ENCODE measurements around the gene ERRFI1.

The ERRFI1 gene

DNA sequence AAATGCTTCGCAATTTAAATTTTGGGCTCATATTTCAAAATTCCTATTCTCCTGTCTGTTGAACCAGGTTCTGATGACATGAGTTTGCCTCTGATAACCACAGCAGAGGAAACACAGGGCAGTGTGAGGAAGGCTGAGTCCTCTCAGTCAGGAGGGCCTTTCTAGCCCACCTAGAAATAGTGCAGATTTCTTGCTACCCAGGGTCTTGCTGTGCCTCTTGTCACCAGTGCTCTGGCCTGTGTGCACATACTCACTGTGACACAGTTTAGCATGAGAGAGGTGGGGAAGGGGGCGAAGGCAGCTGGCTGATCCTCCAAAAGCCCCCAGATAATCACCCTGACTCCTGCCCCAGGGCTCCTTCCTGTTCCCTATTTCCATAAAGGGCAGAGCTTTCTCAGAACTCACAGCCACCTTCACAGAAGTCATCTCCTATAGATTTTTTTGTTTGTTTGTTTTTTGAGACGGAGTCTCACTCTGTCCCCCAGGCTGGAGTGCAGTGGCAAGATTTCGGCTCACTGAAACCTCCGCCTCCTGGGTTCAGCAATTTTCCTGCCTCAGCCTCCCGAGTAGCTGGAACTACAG is 23.7 kb downstream of the ERRFI1 start:
- Histone ChIP-seq H2AFZ (ENCODE audit: low read depth, low read length) (no peak overlapping the region), H3K4me3 (ENCODE audit: low read length) (no peak overlapping the region), H3K27me3 (ENCODE audit: insufficient read depth, low read length) (no peaks in the 10 kb centered on the region), H3K4me1 (ENCODE audit: insufficient read depth, low read length) (no peaks in the 10 kb centered on the region), H3K9me3 (ENCODE audit: low read length) (no peaks in the 10 kb centered on the region), H3K36me3 (ENCODE audit: insufficient read depth, low read length) (no peaks in the 10 kb centered on the region)

DNA sequence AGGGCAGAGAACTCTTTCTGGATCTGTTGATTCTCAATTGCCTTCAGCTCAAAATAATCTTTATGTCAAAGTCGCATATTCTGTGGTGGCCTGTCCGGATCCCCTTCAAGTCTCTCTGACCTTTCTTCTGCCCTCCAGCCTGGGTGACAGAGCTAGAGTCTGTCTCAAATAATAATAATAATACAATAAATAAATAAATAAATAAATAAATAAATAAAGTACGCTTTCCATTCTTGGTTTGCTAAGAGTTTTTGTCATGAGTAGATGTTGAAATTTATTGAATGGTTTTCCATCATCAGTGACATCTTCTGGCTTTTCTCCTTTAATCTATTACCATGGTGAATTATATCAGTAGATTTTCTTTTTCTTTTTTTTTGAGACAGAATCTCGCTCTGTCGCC is 30.7 kb downstream of the ERRFI1 start:
- Histone ChIP-seq H2AFZ (ENCODE audit: low read depth, low read length) (no peak overlapping the region), H3K4me1 (ENCODE audit: insufficient read depth, low read length) (no peaks in the 10 kb centered on the region), H3K9me3 (ENCODE audit: low read length) (no peaks in the 10 kb centered on the region), H3K27me3 (ENCODE audit: insufficient read depth, low read length) (no peaks in the 10 kb centered on the region), H3K36me3 (ENCODE audit: insufficient read depth, low read length) (peaks cover 2% of the 10 kb centered on the region), H3K4me3 (ENCODE audit: low read length) (no peak overlapping the region)

DNA sequence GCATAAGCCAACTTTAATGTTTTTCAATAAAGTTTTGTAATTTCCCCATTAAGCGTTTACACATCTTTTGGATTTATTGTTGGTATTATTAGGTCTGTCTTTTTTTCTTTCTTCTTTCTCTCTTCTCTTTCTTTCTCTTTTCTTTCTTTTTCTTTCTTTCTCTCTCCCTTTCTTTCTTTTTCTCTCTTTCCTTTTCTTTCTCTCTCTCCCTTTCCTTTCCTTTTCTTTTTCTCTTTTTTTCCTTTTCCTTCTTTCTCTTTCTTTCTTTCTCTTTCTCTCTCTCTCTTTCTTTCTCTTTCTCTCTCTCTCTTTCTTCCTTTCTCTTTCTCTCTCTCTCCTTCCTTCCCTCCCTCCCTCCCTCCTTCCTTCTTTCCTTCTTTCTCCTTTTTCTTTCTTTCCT is 31.3 kb downstream of the ERRFI1 start:
- Histone ChIP-seq H3K4me1 (ENCODE audit: insufficient read depth, low read length) (no peaks in the 10 kb centered on the region), H3K27me3 (ENCODE audit: insufficient read depth, low read length) (no peaks in the 10 kb centered on the region), H2AFZ (ENCODE audit: low read depth, low read length) (no peak overlapping the region), H3K36me3 (ENCODE audit: insufficient read depth, low read length) (peaks cover 8% of the 10 kb centered on the region), H3K4me3 (ENCODE audit: low read length) (no peak overlapping the region), H3K9me3 (ENCODE audit: low read length) (no peaks in the 10 kb centered on the region)

DNA sequence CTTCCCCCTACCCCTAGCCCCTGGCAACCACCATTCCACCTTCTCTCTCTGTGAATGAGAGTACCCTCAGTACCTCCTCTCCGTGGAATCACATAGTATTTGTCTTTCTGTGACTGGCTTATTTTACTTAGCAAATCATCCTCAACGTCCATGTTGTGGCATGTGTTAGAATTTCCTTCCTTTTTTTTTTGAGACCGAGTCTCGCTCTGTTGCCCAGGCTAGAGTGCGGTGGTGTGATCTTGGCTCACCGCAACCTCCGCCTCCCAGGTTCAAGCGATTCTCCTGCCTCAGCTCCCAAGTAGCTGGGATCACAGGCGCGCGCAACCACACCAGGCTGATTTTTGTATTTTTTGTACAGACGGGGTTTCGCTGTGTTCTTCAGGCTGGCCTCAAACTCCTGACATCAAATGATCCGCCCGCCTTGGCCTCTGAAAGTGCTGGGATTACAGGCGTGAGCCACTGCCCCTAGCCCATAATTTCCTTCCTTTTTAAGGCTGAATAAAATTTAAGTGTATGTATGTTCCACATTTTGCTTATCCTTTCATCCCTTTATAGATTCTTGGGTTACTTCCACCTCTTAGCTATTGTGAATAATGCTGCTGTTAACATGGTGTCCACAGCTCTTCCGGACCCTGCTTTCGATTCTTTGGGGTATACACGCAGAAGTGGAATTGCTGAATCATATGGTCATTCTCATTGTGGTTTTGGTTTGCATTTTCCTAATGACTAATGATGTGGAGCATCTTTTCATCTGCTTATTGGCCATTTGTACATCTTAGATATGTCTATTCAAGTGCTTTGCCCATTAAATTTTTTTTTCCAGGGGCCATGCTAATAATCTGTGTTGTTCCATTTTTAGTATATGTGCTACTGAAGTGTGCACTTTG is 32.3 kb downstream of the ERRFI1 start:
- H3K4me1 ChIP-seq (ENCODE audit: insufficient read depth, low read length), result no peaks in the 10 kb centered on the region
- H3K4me3 ChIP-seq (ENCODE audit: low read length), result no peak overlapping the region
- no peak overlapping the region for H2AFZ ChIP-seq (ENCODE audit: low read depth, low read length)
- peaks cover 10% of the 10 kb centered on the region for H3K36me3 ChIP-seq (ENCODE audit: insufficient read depth, low read length)
- H3K27me3 ChIP-seq (ENCODE audit: insufficient read depth, low read length), result no peaks in the 10 kb centered on the region
- no peaks in the 10 kb centered on the region for H3K9me3 ChIP-seq (ENCODE audit: low read length)

DNA sequence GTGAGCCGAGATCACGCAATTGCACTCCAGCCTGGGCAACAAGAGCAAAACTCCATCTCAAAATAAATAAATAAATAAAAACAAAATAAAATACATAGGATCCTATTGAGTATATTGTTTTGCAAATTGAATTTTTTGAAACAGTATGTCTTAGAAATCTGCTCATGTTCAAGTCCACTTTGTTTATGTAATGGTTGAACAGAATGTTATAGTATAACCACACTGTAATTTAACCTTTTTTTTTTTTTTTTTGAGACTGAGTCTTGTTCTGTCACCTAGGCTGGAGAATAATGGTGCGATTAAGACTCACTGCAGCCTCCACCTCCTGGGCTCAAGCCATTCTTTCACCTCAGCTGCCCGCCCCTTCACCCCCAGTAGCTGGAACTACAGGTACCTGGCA is 33.2 kb downstream of the ERRFI1 start:
- Histone ChIP-seq H3K27me3 (ENCODE audit: insufficient read depth, low read length) (no peaks in the 10 kb centered on the region), H3K4me1 (ENCODE audit: insufficient read depth, low read length) (no peaks in the 10 kb centered on the region), H3K36me3 (ENCODE audit: insufficient read depth, low read length) (peaks cover 10% of the 10 kb centered on the region), H3K9me3 (ENCODE audit: low read length) (no peaks in the 10 kb centered on the region), H3K4me3 (ENCODE audit: low read length) (no peak overlapping the region), H2AFZ (ENCODE audit: low read depth, low read length) (no peak overlapping the region)

DNA sequence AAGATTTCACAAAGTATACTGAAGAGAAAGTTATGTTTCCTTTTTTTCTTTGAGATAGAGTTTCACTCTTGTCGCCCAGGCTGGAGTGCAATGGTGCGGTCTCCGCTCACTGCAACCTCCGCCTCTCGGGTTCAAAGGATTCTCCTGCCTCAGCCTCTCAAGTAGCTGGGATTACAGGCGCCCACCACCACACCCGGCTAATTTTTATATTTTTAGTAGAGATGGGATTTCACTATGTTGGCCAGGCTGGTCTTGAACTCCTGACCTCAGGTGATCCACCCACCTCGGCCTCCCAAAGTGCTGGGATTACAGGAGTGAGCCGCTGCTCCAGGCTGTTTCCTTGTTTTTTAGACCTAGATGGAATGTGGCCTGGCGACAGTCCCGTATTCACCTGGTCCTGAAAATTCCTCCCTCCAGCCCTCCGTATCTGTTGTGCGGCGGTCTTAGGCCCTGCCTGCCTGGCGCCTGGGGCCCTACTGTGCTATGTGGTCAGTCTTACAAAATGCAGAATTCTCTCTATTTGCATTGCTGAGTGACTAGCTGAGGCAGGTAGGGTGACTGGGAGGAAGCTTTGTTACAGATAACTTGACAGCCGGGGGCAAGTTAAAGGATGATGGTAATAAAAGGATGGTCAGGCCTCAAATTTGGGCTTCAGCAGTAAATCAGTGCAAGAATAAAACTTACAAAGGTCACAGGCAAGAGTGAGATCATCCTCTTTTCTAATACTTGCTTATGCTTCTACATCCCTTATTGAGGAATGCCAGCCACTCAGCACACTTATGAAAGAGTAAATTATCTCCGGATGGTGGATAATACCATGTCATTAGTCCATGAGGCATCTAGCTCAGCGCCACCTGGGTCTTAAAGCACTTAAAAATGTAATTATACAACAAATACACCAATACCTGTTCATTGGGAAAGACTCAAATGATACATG is 34.3 kb downstream of the ERRFI1 start:
- Histone ChIP-seq H3K4me3 (ENCODE audit: low read length) (no peak overlapping the region), H2AFZ (ENCODE audit: low read depth, low read length) (no peak overlapping the region), H3K9me3 (ENCODE audit: low read length) (no peaks in the 10 kb centered on the region), H3K27me3 (ENCODE audit: insufficient read depth, low read length) (no peaks in the 10 kb centered on the region), H3K4me1 (ENCODE audit: insufficient read depth, low read length) (no peaks in the 10 kb centered on the region), H3K36me3 (ENCODE audit: insufficient read depth, low read length) (peaks cover 10% of the 10 kb centered on the region)

DNA sequence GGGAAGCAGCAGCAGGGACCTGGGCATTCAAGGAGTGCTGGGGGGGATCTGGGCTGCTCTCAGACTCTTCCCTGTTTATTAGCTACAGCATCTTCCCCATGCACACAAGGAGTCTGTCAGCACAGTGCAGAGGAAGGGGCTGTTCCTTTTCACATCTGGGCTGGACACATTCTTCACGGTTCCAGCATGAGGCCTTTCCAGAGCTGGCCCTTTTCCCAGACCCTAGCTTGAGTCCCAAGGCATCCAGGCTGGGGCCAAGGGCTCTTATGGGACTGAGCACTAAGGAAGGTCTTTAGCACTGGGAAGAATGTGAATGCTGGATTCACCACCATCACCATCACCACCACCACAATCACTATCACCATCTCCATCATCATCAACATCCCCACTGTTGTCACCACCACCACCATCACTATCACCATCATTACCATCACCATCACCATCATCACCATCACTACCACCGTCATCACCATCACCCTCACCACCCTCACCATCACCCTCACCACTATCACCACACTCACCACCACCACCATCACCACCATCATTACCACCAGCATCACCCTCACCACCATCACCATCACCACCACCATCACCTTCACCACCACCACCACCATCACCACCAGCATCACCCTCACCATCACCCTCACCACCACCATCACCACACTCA is 36.2 kb downstream of the ERRFI1 start:
- H3K4me3 ChIP-seq (ENCODE audit: low read length), result no peak overlapping the region
- H3K36me3 ChIP-seq (ENCODE audit: insufficient read depth, low read length), result peaks cover 25% of the 10 kb centered on the region
- H3K9me3 ChIP-seq (ENCODE audit: low read length), result no peaks in the 10 kb centered on the region
- no peaks in the 10 kb centered on the region for H3K4me1 ChIP-seq (ENCODE audit: insufficient read depth, low read length)
- H3K27me3 ChIP-seq (ENCODE audit: insufficient read depth, low read length), result no peaks in the 10 kb centered on the region
- no peak overlapping the region for H2AFZ ChIP-seq (ENCODE audit: low read depth, low read length)

DNA sequence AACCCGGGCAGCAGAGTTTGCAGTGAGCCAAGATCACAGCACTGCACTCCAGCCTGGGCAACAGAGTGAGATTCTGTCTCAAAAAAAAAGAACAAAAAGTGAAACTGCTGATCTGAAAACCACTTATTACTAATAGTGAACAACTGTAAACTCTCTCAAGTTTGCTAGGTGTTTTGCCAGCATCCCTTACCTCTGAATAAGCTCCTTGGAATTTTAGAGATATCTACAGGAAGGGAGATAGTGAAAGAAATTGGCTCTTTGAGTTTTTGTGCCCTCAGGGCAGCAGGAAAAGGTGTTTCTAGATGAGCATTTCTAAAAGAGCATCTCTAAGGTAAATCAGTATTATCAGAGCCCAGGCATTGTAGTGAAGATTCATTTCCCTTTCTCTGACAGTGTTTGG is 37.5 kb downstream of the ERRFI1 start:
- Histone ChIP-seq H3K4me3 (ENCODE audit: low read length) (no peak overlapping the region), H3K9me3 (ENCODE audit: low read length) (no peaks in the 10 kb centered on the region), H2AFZ (ENCODE audit: low read depth, low read length) (no peak overlapping the region), H3K4me1 (ENCODE audit: insufficient read depth, low read length) (peaks cover 4% of the 10 kb centered on the region), H3K36me3 (ENCODE audit: insufficient read depth, low read length) (peaks cover 32% of the 10 kb centered on the region), H3K27me3 (ENCODE audit: insufficient read depth, low read length) (no peaks in the 10 kb centered on the region)

DNA sequence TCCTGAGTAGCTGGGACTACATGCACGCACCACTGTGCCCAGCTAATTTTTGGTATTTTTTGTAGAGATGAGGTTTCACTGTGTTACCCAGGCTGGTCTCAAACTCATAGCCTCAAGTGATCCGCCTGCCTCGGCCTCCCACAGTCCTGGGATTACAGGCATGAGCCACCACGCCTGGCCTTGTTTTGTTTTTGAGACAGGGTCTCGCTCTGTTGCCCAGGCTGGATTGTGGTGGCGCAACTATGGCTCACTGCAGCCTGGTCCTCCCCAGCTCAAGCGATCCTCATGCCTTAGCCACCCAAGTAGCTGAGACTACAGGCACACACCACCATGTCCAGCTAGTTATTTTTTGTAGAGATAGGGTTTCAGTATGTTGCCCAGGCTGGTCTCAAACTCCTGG is 38.6 kb downstream of the ERRFI1 start:
- H3K36me3 ChIP-seq (ENCODE audit: insufficient read depth, low read length), result peaks cover 40% of the 10 kb centered on the region
- H3K9me3 ChIP-seq (ENCODE audit: low read length), result no peaks in the 10 kb centered on the region
- no peak overlapping the region for H3K4me3 ChIP-seq (ENCODE audit: low read length)
- no peak overlapping the region for H2AFZ ChIP-seq (ENCODE audit: low read depth, low read length)
- H3K27me3 ChIP-seq (ENCODE audit: insufficient read depth, low read length), result no peaks in the 10 kb centered on the region
- H3K4me1 ChIP-seq (ENCODE audit: insufficient read depth, low read length), result peaks cover 4% of the 10 kb centered on the region

DNA sequence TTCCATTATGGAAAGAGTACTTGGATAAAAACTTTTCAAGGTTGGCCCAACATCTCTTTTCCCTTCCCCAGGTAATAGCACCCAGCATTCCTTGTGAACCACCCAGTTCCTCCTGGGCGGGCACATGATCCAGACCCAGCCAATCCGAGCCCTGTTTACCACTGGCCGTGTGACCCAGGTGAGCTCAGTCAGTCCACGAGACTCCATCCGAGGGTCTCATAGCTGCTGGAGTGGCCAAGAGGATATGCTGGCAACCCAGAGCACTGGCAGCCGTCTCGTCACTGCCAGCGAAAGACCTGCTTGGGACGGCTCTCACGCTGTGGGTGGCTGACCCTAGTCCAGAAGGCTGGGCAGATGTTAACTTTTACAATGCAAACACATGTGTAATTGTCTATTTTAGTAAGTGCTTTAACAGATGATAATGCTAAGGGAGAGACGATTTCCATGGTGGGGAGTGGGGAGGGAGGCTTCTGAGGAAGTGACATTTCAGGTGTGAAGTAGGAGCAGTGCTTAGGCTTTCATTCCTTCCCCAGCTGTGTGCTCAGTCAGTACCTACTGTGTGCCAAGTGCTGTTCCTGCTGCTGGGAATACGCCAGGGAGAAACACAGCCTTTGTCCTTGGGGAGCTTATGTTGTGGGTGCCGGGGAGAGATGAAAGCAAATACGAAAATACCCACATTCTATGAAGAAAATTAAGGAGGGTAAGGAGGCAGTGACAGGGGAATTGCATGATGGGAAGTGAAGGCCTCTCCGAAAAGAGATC is 40.1 kb downstream of the ERRFI1 start:
- Histone ChIP-seq H3K27me3 (ENCODE audit: insufficient read depth, low read length) (no peaks in the 10 kb centered on the region), H2AFZ (ENCODE audit: low read depth, low read length) (no peak overlapping the region), H3K9me3 (ENCODE audit: low read length) (no peaks in the 10 kb centered on the region), H3K4me1 (ENCODE audit: insufficient read depth, low read length) (peaks cover 4% of the 10 kb centered on the region), H3K36me3 (ENCODE audit: insufficient read depth, low read length) (peaks cover 41% of the 10 kb centered on the region), H3K4me3 (ENCODE audit: low read length) (no peak overlapping the region)

DNA sequence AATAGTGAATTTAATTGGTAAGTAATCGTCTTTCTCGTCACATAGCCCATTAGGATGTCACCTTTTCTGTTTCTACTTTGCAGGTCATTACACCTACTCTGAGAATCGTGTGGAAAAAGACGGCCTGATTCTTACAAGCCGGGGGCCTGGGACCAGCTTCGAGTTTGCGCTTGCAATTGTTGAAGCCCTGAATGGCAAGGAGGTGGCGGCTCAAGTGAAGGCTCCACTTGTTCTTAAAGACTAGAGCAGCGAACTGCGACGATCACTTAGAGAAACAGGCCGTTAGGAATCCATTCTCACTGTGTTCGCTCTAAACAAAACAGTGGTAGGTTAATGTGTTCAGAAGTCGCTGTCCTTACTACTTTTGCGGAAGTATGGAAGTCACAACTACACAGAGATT is 41.3 kb downstream of the ERRFI1 start:
- peaks cover 4% of the 10 kb centered on the region for H3K4me1 ChIP-seq (ENCODE audit: insufficient read depth, low read length)
- no peaks in the 10 kb centered on the region for H3K27me3 ChIP-seq (ENCODE audit: insufficient read depth, low read length)
- H3K9me3 ChIP-seq (ENCODE audit: low read length), result no peaks in the 10 kb centered on the region
- peaks cover 42% of the 10 kb centered on the region for H3K36me3 ChIP-seq (ENCODE audit: insufficient read depth, low read length)
- H3K4me3 ChIP-seq (ENCODE audit: low read length), result no peak overlapping the region
- no peak overlapping the region for H2AFZ ChIP-seq (ENCODE audit: low read depth, low read length)

DNA sequence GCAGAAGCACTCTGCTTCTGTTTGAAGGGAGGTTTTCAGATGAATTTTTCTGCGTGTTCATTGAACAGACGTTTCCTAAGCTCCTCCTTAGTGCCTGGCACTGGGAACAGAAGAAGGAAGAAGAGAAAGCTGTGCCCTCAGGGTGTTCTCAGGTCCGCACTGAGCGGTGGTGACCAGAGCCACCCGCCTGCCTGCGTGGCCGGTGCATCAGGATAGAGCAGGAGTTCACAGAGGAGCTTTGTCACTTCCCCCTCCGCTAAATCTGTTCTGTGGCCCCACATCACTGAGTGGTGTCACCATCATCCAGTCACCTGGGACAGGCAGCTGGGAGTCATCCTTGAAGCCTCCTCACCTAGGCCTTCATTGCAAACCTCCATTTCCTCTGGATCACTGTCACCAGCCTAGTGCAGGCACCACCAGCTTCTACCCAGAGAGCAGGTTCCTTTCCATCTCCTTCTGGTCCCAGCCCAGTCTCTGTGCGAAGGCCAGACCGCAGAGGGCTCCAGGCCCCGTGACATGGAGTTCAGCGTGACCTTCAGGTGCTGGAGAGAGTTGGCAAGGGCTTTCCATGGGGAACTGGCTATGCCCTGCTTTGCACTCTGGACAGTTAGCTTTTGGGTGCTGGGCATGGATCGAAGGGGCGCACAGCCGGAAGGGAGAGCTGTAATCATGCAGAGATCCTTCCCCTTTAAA is 42.9 kb downstream of the ERRFI1 start:
- peaks cover 54% of the 10 kb centered on the region for H3K36me3 ChIP-seq (ENCODE audit: insufficient read depth, low read length)
- no peak overlapping the region for H3K4me3 ChIP-seq (ENCODE audit: low read length)
- no peak overlapping the region for H2AFZ ChIP-seq (ENCODE audit: low read depth, low read length)
- peaks cover 4% of the 10 kb centered on the region for H3K4me1 ChIP-seq (ENCODE audit: insufficient read depth, low read length)
- no peaks in the 10 kb centered on the region for H3K9me3 ChIP-seq (ENCODE audit: low read length)
- H3K27me3 ChIP-seq (ENCODE audit: insufficient read depth, low read length), result no peaks in the 10 kb centered on the region
